ENCODE results near the gene EPHB2. TPM values are rescaled to one million over a fixed set of nuclear protein-coding genes. Genes with fewer than 3 reads are reported as not detected.

EPHB2 gene
- total RNA-seq, 6 experiments from 2014 or later, result 0.24 to 1.8 (median 0.62) TPM

DNA sequence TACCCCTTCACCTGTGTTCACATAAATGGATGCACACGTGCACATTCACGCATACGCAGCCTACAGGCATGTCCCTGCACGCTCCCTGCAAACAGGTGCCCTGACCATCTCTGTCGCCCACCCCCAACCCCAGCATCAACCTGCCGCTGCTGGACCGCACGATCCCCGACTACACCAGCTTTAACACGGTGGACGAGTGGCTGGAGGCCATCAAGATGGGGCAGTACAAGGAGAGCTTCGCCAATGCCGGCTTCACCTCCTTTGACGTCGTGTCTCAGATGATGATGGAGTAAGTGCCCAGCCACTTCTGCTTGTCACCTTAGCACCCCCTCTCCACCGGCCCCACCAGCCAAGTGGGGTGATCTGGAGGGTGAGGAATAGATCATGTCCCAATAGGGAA lies 201.7 kb downstream of the EPHB2 start:
- no peaks in the 10 kb centered on the region for H3K36me3 ChIP-seq
- no peak for ATAC-seq
- no peak overlapping the region for H3K27ac ChIP-seq
- no peak for DNase-seq
- no peak overlapping the region for H3K4me3 ChIP-seq
- intact Hi-C loops (cut with DNase I), result loop anchor here in 1 of 2 donors (10.0 kb wide), 1 partner anchor 318 kb away; no protein-coding TSS in a partner anchor
- no peaks in the 10 kb centered on the region for H3K9me3 ChIP-seq
- H3K27me3 ChIP-seq, result no peaks in the 10 kb centered on the region
- TF ChIP-seq POLR2A (IDR thresholded peaks at IDR 0.05), result no peak
- TF ChIP-seq, protein P1, sequence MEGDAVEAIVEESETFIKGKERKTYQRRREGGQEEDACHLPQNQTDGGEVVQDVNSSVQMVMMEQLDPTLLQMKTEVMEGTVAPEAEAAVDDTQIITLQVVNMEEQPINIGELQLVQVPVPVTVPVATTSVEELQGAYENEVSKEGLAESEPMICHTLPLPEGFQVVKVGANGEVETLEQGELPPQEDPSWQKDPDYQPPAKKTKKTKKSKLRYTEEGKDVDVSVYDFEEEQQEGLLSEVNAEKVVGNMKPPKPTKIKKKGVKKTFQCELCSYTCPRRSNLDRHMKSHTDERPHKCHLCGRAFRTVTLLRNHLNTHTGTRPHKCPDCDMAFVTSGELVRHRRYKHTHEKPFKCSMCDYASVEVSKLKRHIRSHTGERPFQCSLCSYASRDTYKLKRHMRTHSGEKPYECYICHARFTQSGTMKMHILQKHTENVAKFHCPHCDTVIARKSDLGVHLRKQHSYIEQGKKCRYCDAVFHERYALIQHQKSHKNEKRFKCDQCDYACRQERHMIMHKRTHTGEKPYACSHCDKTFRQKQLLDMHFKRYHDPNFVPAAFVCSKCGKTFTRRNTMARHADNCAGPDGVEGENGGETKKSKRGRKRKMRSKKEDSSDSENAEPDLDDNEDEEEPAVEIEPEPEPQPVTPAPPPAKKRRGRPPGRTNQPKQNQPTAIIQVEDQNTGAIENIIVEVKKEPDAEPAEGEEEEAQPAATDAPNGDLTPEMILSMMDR (IDR thresholded peaks at IDR 0.05), result no peak
- 81% methylated on average over 8 of the region's 16 CpGs for WGBS (ENCODE audit: insufficient coverage, low coverage, low lambda C conversion rate, missing lambda C conversion rate)
- H3K4me1 ChIP-seq, result no peaks in the 10 kb centered on the region

DNA sequence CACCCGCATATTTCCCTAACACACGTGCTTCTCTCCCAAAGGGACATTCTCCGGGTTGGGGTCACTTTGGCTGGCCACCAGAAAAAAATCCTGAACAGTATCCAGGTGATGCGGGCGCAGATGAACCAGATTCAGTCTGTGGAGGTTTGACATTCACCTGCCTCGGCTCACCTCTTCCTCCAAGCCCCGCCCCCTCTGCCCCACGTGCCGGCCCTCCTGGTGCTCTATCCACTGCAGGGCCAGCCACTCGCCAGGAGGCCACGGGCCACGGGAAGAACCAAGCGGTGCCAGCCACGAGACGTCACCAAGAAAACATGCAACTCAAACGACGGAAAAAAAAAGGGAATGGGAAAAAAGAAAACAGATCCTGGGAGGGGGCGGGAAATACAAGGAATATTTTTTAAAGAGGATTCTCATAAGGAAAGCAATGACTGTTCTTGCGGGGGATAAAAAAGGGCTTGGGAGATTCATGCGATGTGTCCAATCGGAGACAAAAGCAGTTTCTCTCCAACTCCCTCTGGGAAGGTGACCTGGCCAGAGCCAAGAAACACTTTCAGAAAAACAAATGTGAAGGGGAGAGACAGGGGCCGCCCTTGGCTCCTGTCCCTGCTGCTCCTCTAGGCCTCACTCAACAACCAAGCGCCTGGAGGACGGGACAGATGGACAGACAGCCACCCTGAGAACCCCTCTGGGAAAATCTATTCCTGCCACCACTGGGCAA lies 202.9 kb downstream of the EPHB2 start:
- Histone ChIP-seq H3K9me3 (no peaks in the 10 kb centered on the region), H3K27ac (no peak overlapping the region), H3K27me3 (no peaks in the 10 kb centered on the region), H3K36me3 (no peaks in the 10 kb centered on the region), H3K4me3 (no peak overlapping the region), H3K4me1 (no peaks in the 10 kb centered on the region)
- WGBS (ENCODE audit: insufficient coverage, low coverage, low lambda C conversion rate, missing lambda C conversion rate), result 59% methylated on average over 19 of the region's 24 CpGs
- DNase-seq, result no peak
- TF ChIP-seq POLR2A (IDR thresholded peaks at IDR 0.05), result no peak
- TF ChIP-seq, protein P1 (IDR thresholded peaks at IDR 0.05), result no peak
- intact Hi-C loops (cut with DNase I), result loop anchor here in 1 of 2 donors (10.0 kb wide), 1 partner anchor 319 kb away; no protein-coding TSS in a partner anchor
- ATAC-seq, result no peak

DNA sequence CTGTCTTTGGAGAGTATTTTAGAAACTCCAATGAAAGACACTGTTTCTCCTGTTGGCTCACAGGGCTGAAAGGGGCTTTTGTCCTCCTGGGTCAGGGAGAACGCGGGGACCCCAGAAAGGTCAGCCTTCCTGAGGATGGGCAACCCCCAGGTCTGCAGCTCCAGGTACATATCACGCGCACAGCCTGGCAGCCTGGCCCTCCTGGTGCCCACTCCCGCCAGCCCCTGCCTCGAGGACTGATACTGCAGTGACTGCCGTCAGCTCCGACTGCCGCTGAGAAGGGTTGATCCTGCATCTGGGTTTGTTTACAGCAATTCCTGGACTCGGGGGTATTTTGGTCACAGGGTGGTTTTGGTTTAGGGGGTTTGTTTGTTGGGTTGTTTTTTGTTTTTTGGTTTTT lies 203.5 kb downstream of the EPHB2 start:
- no peak overlapping the region for H3K27ac ChIP-seq
- H3K27me3 ChIP-seq, result no peaks in the 10 kb centered on the region
- H3K4me3 ChIP-seq, result no peak overlapping the region
- TF ChIP-seq, protein P1 (IDR thresholded peaks at IDR 0.05), result no peak
- TF ChIP-seq POLR2A (IDR thresholded peaks at IDR 0.05), result no peak
- no peaks in the 10 kb centered on the region for H3K36me3 ChIP-seq
- DNase-seq (no peak), ATAC-seq (no peak)
- WGBS (ENCODE audit: insufficient coverage, low coverage, low lambda C conversion rate, missing lambda C conversion rate), result 77% methylated on average over 3 of the region's 10 CpGs
- no peaks in the 10 kb centered on the region for H3K4me1 ChIP-seq
- no peaks in the 10 kb centered on the region for H3K9me3 ChIP-seq
- intact Hi-C loops (cut with DNase I), result loop anchor here in 1 of 2 donors (10.0 kb wide), 1 partner anchor 319 kb away; no protein-coding TSS in a partner anchor

DNA sequence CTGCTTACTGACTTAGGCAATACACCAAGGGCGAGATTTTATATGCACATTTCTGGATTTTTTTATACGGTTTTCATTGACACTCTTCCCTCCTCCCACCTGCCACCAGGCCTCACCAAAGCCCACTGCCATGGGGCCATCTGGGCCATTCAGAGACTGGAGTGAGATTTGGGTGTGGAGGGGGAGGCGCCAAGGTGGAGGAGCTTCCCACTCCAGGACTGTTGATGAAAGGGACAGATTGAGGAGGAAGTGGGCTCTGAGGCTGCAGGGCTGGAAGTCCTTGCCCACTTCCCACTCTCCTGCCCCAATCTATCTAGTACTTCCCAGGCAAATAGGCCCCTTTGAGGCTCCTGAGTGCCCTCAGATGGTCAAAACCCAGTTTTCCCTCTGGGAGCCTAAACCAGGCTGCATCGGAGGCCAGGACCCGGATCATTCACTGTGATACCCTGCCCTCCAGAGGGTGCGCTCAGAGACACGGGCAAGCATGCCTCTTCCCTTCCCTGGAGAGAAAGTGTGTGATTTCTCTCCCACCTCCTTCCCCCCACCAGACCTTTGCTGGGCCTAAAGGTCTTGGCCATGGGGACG lies 204.1 kb downstream of the EPHB2 start:
- intact Hi-C loops (cut with DNase I), result loop anchor here in 1 of 2 donors (10.0 kb wide), 1 partner anchor 320 kb away; no protein-coding TSS in a partner anchor
- WGBS (ENCODE audit: insufficient coverage, low coverage, low lambda C conversion rate, missing lambda C conversion rate), result 80% methylated on average over 6 of the region's 8 CpGs
- Histone ChIP-seq H3K36me3 (no peaks in the 10 kb centered on the region), H3K4me3 (no peak overlapping the region), H3K27ac (no peak overlapping the region), H3K4me1 (no peaks in the 10 kb centered on the region), H3K9me3 (no peaks in the 10 kb centered on the region), H3K27me3 (no peaks in the 10 kb centered on the region)
- DNase-seq (no peak), ATAC-seq (no peak)
- TF ChIP-seq, protein P1 (IDR thresholded peaks at IDR 0.05), result no peak
- no peak for TF ChIP-seq POLR2A (IDR thresholded peaks at IDR 0.05)
